GM12891 (cell line): Measurements from ENCODE around the gene ELMO1.

Source experiments
- POLR2A ChIP-seq: IDR thresholded peaks from 2 replicates; pipeline ENCODE4 v1.6.1; 2011; ENCODE audit warnings: low read depth, low read length, control low read depth
- POLR2AphosphoS5 ChIP-seq: IDR thresholded peaks from 2 replicates; pipeline ENCODE4 v1.6.1; 2011; ENCODE audit warnings: low read depth, low read length, control low read depth
- SPI1 ChIP-seq: IDR thresholded peaks from 2 replicates; pipeline ENCODE4 v1.6.1; 2011; ENCODE audit warnings: low read depth, low read length, control low read depth

GRCh38 chr7:37098762-37099161, 349.9 kb downstream of the ELMO1 start:
- no peak for TF ChIP-seq POLR2AphosphoS5
- TF ChIP-seq SPI1: no peak
- no peak for TF ChIP-seq POLR2A
